K562 (cell line): ENCODE results near the gene STRADB. TPM values are rescaled to one million over a fixed set of nuclear protein-coding genes. Genes with fewer than 3 reads are reported as not detected.
A peak's percentile ranks its signal among the peaks of the same experiment; 100 is the strongest.

Source experiments
- ARNT ChIP-seq, 2 experiments: fragments of 450-650 bp; IDR thresholded peaks; 2 replicates each; pipeline ENCODE4 v1.6.1; 2016; ENCODE audit warnings: mild to moderate bottlenecking in 1 of 2
- CCNT2 ChIP-seq: IDR thresholded peaks from 2 replicates; pipeline ENCODE4 v1.6.1; 2011; ENCODE audit warnings: borderline replicate concordance, low read depth, mild to moderate bottlenecking, moderate library complexity, mixed read lengths, low read length; ENCODE audit not compliant: insufficient read length; ENCODE audit errors: extremely low read depth
- CXXC5 ChIP-seq: fragments of 250-450 bp; sonication (Bioruptor Pico); IDR thresholded peaks from 2 replicates; pipeline ENCODE4 v1.8.0; 2022; ENCODE audit warnings: inconsistent platforms, mild to moderate bottlenecking, moderate library complexity
- DPF2 ChIP-seq: fragments of 450-650 bp; IDR thresholded peaks from 2 replicates; pipeline ENCODE4 v1.6.1; 2016
- ETS2 ChIP-seq: IDR thresholded peaks from 2 replicates; pipeline ENCODE4 v1.6.1; 2016; ENCODE audit warnings: borderline replicate concordance, missing genetic modification characterization, mild to moderate bottlenecking, moderate library complexity, missing compliant biosample characterization; ENCODE audit not compliant: poor library complexity, severe bottlenecking
- GABPB1 ChIP-seq: sonication (generic); formaldehyde crosslinking; IDR thresholded peaks from 2 replicates; pipeline ENCODE4 v1.8.0; 2022; ENCODE audit warnings: mild to moderate bottlenecking, missing genetic modification reagents
- MTA1 ChIP-seq: fragments of 450-650 bp; IDR thresholded peaks from 2 replicates; pipeline ENCODE4 v1.6.1; 2017; ENCODE audit warnings: borderline replicate concordance
- NCOR1 ChIP-seq: fragments of 450-650 bp; IDR thresholded peaks from 2 replicates; pipeline ENCODE4 v1.6.1; 2016; ENCODE audit warnings: mild to moderate bottlenecking, moderate library complexity
- POLR2B ChIP-seq: fragments of 450-650 bp; IDR thresholded peaks from 2 replicates; pipeline ENCODE4 v1.6.1; 2018; ENCODE audit warnings: low read depth; ENCODE audit not compliant: partially characterized antibody
- SIX5 ChIP-seq, 2 experiments: IDR thresholded peaks; 2 replicates each; pipeline ENCODE4 v1.6.1; 2011; ENCODE audit warnings: low read length in 2 of 2, borderline replicate concordance in 1 of 2, low read depth in 1 of 2, mild to moderate bottlenecking in 1 of 2, moderate library complexity in 1 of 2; ENCODE audit not compliant: insufficient read depth in 1 of 2
- TBP ChIP-seq: optimal IDR thresholded peaks from 2 replicates; pipeline ENCODE3; 2011; ENCODE audit warnings: low read depth, low read length, improper control_type of control experiment
- TGIF2 ChIP-seq: sonication (generic); formaldehyde crosslinking; IDR thresholded peaks from 2 replicates; pipeline ENCODE4 v1.8.1; 2022; ENCODE audit warnings: mild to moderate bottlenecking, missing genetic modification reagents, moderate library complexity
- WHSC1 ChIP-seq: IDR thresholded peaks from one replicate; pipeline ENCODE4 v1.6.1; 2012; ENCODE audit warnings: low read length, control low read depth, inconsistent platforms
- ZFP1 ChIP-seq: fragments of 450-650 bp; formaldehyde crosslinking; IDR thresholded peaks from 2 replicates; pipeline ENCODE4 v1.4.0; 2020; ENCODE audit warnings: mild to moderate bottlenecking, mixed read lengths
- ZKSCAN1 ChIP-seq: fragments of 150-350 bp; IDR thresholded peaks from 2 replicates; pipeline ENCODE4 v1.6.1; 2016; ENCODE audit warnings: low read depth, low read length
- polyA plus RNA-seq, 8 experiments: library from polyadenylated mRNA; depleted of rRNA in 4 of 8; stranded (reverse) in 5 of 8; unstranded in 3 of 8; fragments of >200 nt; fragmentation: Nextera tagmentation in 2 of 8; fragmentation: Illumina TruSeq in 1 of 8; extraction: Ambion mirVana in 2 of 8; extraction: Trizol in 1 of 8; gene quantifications; 2 replicates each; pipeline versions ENCODE4 v1.2.1 to v1.2.3, GENCODE V29; 2011 to 2014; ENCODE audit warnings: inconsistent platforms in 1 of 8, missing spikeins in 1 of 8
- total RNA-seq, 7 experiments: library from RNA; depleted of rRNA in 6 of 7; stranded (reverse); fragments of >200 nt in 6 of 7; fragmentation: Illumina TruSeq in 2 of 7; extraction: Trizol in 2 of 7; gene quantifications; 2 replicates each; pipeline versions ENCODE4 v1.2.1 to v1.2.3, GENCODE V29; 2011 to 2021; ENCODE audit warnings: low replicate concordance in 1 of 7
- TF ChIP-seq, protein P1 (sequence below): sonication (generic); formaldehyde crosslinking; IDR thresholded peaks from 2 replicates; pipeline ENCODE4 v1.8.0; 2023; ENCODE audit warnings: mild to moderate bottlenecking, missing genetic modification reagents
- TF ChIP-seq, protein P2 (sequence below): fragments of 250-450 bp; sonication (Bioruptor Pico); IDR thresholded peaks from 2 replicates; pipeline ENCODE4 v1.4.0; 2020; ENCODE audit warnings: mild to moderate bottlenecking
- TF ChIP-seq, protein P3 (sequence below): conservative IDR thresholded peaks from 2 replicates; pipeline ENCODE4 v1.6.1; 2011; ENCODE audit warnings: low read depth, mild to moderate bottlenecking, low read length; ENCODE audit not compliant: control insufficient read depth
- TF ChIP-seq, protein P4 (sequence below): fragments of 450-650 bp; IDR thresholded peaks from 2 replicates; pipeline ENCODE4 v1.6.1; 2016; ENCODE audit warnings: mild to moderate bottlenecking

The STRADB gene
- total and polyA plus RNA-seq, 9 of the 15 experiments (the other 6 are each of a cell fraction or from before 2014, with no cell fraction given), result 6.9 to 30.6 (median 15.7) TPM

DNA sequence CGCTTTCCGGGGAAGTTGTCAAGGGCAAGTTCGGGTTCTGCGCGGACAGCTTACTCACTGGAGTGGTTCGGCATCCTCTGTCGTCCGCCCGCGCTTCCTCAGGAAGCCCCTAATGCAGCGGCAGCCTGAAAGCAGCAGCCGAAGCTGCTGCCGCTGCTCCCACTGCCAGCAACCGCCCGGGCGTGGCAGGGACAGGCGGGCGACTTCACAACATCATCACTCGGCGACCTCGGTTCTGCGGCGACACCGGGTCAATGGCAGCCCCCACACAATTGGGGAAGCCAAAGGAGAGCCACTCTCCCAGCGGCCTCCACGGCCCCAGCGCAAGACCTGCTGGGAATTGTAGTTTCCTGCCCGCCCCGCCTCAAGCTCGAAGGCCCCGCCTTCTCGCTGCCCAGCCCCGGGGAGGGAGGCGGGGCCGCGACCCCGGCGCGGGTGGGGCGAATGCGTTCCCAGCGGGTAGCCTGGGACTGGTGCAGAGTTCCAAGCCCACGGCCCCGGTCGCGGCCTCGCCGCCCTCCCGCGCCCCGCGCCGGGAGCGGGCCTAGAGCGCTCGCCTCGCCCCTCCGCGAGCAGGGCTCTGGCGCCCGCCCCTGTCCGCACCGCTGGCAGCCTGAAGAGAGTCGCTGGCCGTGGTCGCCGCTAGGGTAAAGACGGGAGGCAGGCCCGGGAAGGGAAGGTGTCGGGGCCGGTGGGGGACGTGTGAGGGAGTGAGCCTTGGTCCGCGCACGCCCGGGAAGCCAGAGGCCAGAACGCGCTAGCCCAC is at the start of gene STRADB, which contains the start of gene TRAK2 (continued):
- TF ChIP-seq SIX5 (IDR thresholded peaks at IDR 0.05; ENCODE audit: borderline replicate concordance in 1 of 2, insufficient read depth in 1 of 2, low read depth in 1 of 2, low read length in 2 of 2) (peak; percentile 80 to 84; a peak in 3 of 4 replicates), MTA1 (peak; percentile 98), DPF2 (0 out of 2 replicates have a peak, but pooled peaks have one; percentile 4), ETS2 (tag) (no peak), CCNT2 (peak; percentile 56), CXXC5 (CRISPR knock-in tag) (peak; percentile 77), TBP (peak; percentile 42), ARNT (IDR thresholded peaks at IDR 0.05) (no peak), WHSC1 (no peak), ZKSCAN1 (peak; percentile 26; the same call in 1 of the 2 replicates), GABPB1 (CRISPR knock-in tag) (peak; percentile 69), NCOR1 (no peak; the same call in 1 of the 2 replicates), POLR2B (peak; percentile 73), TGIF2 (CRISPR knock-in tag) (no peak), ZFP1 (no peak)
- TF ChIP-seq, protein P1, sequence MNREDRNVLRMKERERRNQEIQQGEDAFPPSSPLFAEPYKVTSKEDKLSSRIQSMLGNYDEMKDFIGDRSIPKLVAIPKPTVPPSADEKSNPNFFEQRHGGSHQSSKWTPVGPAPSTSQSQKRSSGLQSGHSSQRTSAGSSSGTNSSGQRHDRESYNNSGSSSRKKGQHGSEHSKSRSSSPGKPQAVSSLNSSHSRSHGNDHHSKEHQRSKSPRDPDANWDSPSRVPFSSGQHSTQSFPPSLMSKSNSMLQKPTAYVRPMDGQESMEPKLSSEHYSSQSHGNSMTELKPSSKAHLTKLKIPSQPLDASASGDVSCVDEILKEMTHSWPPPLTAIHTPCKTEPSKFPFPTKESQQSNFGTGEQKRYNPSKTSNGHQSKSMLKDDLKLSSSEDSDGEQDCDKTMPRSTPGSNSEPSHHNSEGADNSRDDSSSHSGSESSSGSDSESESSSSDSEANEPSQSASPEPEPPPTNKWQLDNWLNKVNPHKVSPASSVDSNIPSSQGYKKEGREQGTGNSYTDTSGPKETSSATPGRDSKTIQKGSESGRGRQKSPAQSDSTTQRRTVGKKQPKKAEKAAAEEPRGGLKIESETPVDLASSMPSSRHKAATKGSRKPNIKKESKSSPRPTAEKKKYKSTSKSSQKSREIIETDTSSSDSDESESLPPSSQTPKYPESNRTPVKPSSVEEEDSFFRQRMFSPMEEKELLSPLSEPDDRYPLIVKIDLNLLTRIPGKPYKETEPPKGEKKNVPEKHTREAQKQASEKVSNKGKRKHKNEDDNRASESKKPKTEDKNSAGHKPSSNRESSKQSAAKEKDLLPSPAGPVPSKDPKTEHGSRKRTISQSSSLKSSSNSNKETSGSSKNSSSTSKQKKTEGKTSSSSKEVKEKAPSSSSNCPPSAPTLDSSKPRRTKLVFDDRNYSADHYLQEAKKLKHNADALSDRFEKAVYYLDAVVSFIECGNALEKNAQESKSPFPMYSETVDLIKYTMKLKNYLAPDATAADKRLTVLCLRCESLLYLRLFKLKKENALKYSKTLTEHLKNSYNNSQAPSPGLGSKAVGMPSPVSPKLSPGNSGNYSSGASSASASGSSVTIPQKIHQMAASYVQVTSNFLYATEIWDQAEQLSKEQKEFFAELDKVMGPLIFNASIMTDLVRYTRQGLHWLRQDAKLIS (CRISPR knock-in tag), result no peak
- TF ChIP-seq, protein P2, sequence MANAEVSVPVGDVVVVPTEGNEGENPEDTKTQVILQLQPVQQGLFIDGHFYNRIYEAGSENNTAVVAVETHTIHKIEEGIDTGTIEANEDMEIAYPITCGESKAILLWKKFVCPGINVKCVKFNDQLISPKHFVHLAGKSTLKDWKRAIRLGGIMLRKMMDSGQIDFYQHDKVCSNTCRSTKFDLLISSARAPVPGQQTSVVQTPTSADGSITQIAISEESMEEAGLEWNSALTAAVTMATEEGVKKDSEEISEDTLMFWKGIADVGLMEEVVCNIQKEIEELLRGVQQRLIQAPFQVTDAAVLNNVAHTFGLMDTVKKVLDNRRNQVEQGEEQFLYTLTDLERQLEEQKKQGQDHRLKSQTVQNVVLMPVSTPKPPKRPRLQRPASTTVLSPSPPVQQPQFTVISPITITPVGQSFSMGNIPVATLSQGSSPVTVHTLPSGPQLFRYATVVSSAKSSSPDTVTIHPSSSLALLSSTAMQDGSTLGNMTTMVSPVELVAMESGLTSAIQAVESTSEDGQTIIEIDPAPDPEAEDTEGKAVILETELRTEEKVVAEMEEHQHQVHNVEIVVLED (CRISPR knock-in tag), result no peak
- TF ChIP-seq, protein P3, sequence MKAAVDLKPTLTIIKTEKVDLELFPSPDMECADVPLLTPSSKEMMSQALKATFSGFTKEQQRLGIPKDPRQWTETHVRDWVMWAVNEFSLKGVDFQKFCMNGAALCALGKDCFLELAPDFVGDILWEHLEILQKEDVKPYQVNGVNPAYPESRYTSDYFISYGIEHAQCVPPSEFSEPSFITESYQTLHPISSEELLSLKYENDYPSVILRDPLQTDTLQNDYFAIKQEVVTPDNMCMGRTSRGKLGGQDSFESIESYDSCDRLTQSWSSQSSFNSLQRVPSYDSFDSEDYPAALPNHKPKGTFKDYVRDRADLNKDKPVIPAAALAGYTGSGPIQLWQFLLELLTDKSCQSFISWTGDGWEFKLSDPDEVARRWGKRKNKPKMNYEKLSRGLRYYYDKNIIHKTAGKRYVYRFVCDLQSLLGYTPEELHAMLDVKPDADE, result peak; percentile 97
- TF ChIP-seq, protein P4, sequence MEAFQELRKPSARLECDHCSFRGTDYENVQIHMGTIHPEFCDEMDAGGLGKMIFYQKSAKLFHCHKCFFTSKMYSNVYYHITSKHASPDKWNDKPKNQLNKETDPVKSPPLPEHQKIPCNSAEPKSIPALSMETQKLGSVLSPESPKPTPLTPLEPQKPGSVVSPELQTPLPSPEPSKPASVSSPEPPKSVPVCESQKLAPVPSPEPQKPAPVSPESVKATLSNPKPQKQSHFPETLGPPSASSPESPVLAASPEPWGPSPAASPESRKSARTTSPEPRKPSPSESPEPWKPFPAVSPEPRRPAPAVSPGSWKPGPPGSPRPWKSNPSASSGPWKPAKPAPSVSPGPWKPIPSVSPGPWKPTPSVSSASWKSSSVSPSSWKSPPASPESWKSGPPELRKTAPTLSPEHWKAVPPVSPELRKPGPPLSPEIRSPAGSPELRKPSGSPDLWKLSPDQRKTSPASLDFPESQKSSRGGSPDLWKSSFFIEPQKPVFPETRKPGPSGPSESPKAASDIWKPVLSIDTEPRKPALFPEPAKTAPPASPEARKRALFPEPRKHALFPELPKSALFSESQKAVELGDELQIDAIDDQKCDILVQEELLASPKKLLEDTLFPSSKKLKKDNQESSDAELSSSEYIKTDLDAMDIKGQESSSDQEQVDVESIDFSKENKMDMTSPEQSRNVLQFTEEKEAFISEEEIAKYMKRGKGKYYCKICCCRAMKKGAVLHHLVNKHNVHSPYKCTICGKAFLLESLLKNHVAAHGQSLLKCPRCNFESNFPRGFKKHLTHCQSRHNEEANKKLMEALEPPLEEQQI, result peak; percentile 36; the same call in 1 of the 2 replicates
